Measurements from ENCODE around the gene AGFG1.

The AGFG1 gene, protein sequence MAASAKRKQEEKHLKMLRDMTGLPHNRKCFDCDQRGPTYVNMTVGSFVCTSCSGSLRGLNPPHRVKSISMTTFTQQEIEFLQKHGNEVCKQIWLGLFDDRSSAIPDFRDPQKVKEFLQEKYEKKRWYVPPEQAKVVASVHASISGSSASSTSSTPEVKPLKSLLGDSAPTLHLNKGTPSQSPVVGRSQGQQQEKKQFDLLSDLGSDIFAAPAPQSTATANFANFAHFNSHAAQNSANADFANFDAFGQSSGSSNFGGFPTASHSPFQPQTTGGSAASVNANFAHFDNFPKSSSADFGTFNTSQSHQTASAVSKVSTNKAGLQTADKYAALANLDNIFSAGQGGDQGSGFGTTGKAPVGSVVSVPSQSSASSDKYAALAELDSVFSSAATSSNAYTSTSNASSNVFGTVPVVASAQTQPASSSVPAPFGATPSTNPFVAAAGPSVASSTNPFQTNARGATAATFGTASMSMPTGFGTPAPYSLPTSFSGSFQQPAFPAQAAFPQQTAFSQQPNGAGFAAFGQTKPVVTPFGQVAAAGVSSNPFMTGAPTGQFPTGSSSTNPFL

GRCh38 chr2:227471924-227472264 is at the start of gene AGFG1:
TSS of gene AGFG1 (plus strand) at chr2:227472156. CDS start at chr2:227472422, 266 bp downstream.
- DNase-seq, result peak; percentile 98

GRCh38 chr2:227423656-227424499 is 48.1 kb upstream of the AGFG1 start:
- DNase-seq, result no peak

GRCh38 chr2:227428731-227429285 is 43.1 kb upstream of the AGFG1 start:
- DNase-seq, result no peak

DNA sequence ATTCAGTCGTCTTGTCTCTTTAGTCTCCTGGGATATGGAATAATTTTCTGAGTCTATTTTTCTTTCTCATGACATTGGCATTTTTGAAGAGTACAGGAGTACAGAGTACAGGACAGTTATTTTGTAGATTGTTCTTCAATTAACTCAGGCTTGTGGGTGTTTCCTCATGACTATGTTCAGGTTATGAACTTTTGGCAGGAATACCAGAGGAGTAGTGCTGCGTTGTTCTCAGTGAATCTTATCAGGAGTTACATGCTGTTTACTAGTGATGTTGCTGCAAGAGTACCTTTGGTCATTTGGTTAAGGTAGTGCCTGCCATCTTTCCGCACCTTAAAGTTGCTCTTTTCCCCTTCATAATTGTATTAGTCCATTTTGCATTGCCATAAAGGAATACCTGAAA is 41.3 kb upstream of the AGFG1 start:
- no peak for DNase-seq

GRCh38 chr2:227433171-227433570 is 38.8 kb upstream of the AGFG1 start:
- DNase-seq, result no peak

- no peak for DNase-seq
Measured at GRCh38 chr2:227436436-227437174, 35.4 kb upstream of the AGFG1 start.

DNA sequence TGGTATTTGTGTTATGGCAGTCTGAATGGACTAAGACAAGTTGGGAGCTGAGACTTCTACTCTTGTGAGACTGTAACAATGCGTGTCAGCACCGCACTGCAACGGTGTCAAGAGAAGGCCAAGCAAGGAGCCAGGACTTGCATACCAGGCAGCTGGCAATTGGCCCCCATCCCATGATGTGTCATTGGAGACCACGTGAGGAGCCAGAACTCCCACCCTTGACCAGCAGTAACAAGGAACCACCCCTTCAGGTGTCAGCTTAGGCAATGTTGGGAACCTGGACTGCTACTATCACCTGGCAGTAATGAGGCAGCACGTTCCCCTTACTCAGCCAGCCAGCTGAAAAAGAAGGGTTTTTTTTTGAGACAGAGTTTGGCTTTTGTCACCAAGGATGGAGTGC is 32.7 kb upstream of the AGFG1 start:
- DNase-seq, result no peak

DNA sequence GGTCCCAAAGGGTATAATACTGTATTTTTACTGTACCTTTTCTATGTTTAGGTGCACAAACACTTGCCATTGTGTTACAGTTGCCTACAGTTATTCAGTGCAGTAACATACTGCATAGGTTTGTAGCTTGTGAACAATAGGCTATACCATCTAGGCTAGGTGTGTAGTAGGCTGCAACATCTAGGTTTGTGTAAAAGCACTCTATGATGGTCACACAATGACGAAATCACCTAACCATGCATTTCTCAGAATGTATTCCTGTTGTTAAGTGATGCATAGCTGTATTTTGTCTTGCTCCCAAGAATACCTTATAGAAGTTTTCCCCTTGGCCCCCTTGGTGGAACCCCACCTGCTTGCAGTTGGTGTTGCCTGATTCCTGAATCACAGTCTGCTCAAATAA is 29.3 kb upstream of the AGFG1 start:
- no peak for DNase-seq

DNA sequence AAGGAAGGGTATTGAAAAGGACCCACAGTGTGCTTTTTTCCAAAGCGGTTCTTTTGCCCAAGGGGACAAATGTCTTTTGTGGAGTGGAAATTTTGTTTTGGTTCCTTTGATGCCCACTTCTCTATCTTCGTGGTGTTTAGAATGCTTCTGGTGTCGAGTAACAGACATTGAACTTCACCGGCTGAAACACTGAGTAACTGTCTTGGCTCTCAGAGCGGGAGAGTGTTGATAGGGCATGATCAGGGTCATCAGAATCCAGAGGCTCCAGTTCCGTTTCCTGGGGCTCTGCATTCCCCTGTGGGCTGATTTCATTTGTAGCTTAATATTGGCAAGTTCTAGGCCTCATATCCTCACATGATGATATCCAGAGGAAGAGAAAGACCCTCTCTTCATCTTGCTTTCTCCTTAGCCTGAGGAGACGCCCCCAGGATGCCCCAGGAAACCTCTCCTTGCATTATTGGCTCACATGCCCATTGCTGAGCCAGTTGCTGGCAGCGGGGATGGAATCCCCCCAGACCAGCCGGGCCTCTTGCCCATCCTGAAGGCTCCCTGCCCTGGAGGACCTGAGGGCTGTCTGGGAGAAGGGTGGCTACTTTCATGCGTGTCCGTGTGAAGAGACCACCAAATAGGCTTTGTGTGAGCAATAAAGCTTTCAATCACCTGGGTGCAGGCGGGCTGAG is 27.9 kb upstream of the AGFG1 start:
- DNase-seq, result no peak

DNA sequence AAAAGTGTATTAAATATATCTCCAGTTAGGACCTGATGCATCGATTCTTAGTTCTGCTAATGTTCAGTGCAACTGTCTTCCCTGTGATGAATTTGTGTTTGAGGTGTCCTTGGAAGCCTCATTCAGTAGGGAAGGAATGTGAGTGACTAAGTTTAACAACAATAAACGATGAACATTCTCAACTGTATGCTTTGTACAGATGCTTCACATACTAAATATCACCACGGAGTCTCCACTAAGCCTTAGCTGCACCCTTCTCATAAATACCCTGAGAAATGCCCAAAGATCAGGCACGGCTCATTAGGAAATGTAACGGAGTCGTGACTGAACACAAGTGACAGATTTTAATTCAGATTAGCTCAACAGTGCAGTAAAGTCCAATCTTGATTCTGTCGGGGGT is 24.4 kb upstream of the AGFG1 start:
- DNase-seq, result no peak

- no peak for DNase-seq
Measured at GRCh38 chr2:227450311-227450841, 21.6 kb upstream of the AGFG1 start.

DNA sequence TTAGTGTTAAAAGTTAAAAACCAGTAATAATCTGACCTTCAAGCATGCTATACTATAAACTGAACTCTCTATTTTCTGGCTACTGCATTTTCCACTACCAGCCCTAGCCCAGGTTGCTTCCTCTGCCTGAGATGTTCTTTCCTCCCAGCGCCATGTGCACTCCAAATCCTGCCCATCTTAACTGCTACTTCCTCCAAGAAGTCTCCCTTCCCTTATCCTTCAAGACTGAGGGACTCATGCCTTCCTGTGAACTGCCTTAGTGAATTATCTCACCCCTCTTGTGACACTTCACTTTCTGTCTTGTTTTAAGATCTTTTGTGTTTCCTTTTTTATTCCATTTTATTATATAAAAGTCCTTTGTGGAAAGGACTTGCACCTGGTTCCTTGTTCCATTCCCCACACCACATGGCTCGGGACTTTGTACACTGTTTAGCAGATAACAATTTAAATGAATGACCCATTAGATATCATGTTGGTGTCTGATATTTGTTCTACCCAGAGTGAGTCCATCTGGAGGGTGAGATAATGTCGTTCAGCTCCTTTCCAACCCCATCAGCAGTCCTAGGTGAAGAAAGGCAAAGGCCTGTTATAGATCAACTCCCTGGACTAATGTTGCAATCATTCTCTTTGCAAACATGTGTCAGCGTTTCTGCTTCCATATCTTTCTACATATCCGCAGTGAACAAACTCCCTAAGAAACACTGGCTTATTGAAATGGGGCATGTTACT is 20.9 kb upstream of the AGFG1 start:
- no peak for DNase-seq

GRCh38 chr2:227451655-227451992 is 20.3 kb upstream of the AGFG1 start:
- no peak for DNase-seq

- no peak for DNase-seq
Measured at GRCh38 chr2:227453810-227454209, 18.1 kb upstream of the AGFG1 start.

- DNase-seq, result no peak
Measured at GRCh38 chr2:227454323-227454860, 17.6 kb upstream of the AGFG1 start.

DNA sequence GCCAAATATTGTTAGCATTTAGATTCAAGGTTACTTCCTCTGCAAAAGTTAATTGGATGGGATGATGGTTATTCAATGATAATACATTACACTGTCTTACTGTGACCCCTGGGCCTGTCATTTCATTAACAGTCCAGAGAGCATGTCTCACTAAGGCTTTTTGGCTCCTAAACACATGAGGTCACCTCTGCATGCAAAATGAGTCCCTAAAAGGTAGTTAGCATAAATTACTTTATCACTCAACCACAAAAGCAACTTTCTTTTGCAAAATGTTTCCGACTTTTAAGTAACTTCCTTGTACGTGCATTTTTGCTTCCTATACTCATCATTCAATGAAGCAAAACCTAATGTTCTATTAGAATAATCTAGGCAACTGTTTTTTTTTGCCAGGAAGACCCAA is 16.8 kb upstream of the AGFG1 start:
- DNase-seq, result no peak

- no peak for DNase-seq
Measured at GRCh38 chr2:227456102-227456501, 15.9 kb upstream of the AGFG1 start.

DNA sequence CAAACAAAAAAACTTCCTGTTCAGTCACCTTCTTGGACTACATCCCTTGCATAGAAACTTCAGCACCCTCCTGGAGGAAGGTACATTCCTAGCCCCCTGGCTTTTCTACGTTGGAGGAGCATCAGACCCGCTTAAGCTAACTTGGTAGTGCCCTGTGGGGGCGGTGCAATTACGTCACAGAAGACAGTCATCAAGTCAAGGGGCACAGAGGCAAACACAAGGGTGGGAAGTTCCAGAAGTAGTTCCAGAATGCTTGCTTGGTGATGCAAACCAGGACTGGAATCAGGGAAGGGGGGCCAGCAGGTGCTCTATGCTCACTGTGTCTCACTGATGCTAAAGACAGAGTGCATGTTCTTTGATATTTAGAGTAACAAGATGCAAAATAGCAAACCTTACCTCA is 15.2 kb upstream of the AGFG1 start:
- no peak for DNase-seq

GRCh38 chr2:227460070-227460485 is 11.9 kb upstream of the AGFG1 start:
- peak; percentile 82 for DNase-seq

DNA sequence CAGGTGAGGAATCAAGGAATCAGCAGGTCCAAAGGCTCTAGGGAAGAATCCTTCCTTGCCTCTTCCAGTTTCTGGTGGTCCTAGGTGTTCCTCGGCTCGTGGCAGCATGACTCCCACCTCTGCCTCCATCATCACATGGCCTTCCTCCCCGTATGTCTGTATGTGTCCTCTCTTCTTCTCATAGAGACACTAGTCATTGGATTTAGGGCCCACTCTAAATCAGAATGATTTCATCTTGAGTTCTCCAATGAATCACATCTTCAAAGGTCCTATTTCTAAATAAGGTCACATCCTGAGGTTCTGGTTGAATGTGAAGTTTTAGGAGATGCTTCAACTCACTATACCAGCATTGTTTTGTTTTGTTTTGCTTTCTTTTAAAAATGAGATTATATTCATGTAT is 11.1 kb upstream of the AGFG1 start:
- DNase-seq, result no peak

DNA sequence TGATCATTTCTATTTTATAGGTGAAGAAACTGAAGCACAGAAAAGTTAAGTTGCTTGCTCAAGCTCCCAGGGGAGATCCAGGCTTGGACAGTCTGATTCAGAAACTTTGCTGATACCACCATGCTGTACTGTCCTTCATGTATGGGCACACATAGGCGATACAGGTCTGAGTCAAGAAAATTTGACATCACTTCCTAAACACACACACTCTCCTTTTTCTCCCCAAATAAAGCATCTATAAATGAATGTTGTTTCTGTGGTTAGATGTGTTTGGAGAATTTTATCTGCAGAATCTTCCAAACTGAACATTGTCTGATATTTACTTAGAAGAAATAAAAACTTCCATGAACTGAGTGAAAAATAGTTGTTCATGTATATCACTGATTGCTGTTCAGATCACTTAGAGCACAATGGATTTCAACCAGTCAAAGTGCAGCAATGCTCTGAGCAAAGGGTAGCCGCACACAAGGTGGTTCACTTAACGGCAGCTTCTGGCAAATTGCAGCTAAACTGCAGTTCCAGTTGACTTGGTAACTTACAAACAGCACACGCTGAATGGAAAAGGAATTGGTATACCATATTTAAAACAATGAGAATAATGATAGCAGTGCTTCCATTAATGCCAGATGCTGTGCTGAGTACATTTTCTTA is 10.0 kb upstream of the AGFG1 start:
- DNase-seq, result no peak
